Ishikawa (cell line): Measurements from ENCODE around the gene VAV1.

Experiments used
- CEBPB ChIP-seq: IDR thresholded peaks from 2 replicates; pipeline ENCODE4 v1.6.1; 2012
- CREB1 ChIP-seq: IDR thresholded peaks from 2 replicates; pipeline ENCODE4 v1.6.1; 2012; ENCODE audit warnings: low read depth
- EGR1 ChIP-seq: IDR thresholded peaks from 2 replicates; pipeline ENCODE4 v1.6.1; 2012
- EP300 ChIP-seq: IDR thresholded peaks from 2 replicates; pipeline ENCODE4 v1.6.1; 2012; ENCODE audit warnings: borderline replicate concordance
- FOXM1 ChIP-seq: IDR thresholded peaks from 2 replicates; pipeline ENCODE4 v1.6.1; 2012; ENCODE audit warnings: low read depth, borderline replicate concordance
- MAX ChIP-seq: IDR thresholded peaks from 2 replicates; pipeline ENCODE4 v1.6.1; 2012
- NFIC ChIP-seq: IDR thresholded peaks from 2 replicates; pipeline ENCODE4 v1.6.1; 2012
- RAD21 ChIP-seq: IDR thresholded peaks from 2 replicates; pipeline ENCODE4 v1.6.1; 2012; ENCODE audit warnings: low read depth
- REST ChIP-seq: IDR thresholded peaks from 2 replicates; pipeline ENCODE4 v1.6.1; 2012; ENCODE audit warnings: low read depth, mild to moderate bottlenecking
- TAF1 ChIP-seq: IDR thresholded peaks from 2 replicates; pipeline ENCODE4 v1.6.1; 2012; ENCODE audit warnings: low read depth, mild to moderate bottlenecking
- TCF12 ChIP-seq: IDR thresholded peaks from 2 replicates; pipeline ENCODE4 v1.6.1; 2012; ENCODE audit warnings: low read depth
- TEAD4 ChIP-seq: IDR thresholded peaks from 2 replicates; pipeline ENCODE4 v1.6.1; 2012
- USF1 ChIP-seq: IDR thresholded peaks from 2 replicates; pipeline ENCODE4 v1.6.1; 2012
- YY1 ChIP-seq: IDR thresholded peaks from 2 replicates; pipeline ENCODE4 v1.6.1; 2012; ENCODE audit warnings: low read depth
- ZBTB7A ChIP-seq: IDR thresholded peaks from 2 replicates; pipeline ENCODE4 v1.6.1; 2012; ENCODE audit warnings: low read depth

VAV1 gene

GRCh38 chr19:6888967-6889366, 116.5 kb downstream of the VAV1 start:
- TF ChIP-seq FOXM1 (no peak), TCF12 (no peak), EP300 (no peak), MAX (no peak), TEAD4 (no peak), CEBPB (no peak), TAF1 (no peak), CREB1 (no peak), ZBTB7A (no peak), RAD21 (no peak), USF1 (no peak), YY1 (no peak), EGR1 (no peak)

- TF ChIP-seq TAF1, result no peak
- no peak for TF ChIP-seq REST
- no peak for TF ChIP-seq NFIC
- no peak for TF ChIP-seq EGR1
- no peak for TF ChIP-seq FOXM1
- no peak for TF ChIP-seq TCF12
- TF ChIP-seq CREB1, result no peak
- no peak for TF ChIP-seq YY1
Observed at GRCh38 chr19:6890401-6890913, 117.9 kb downstream of the VAV1 start.

GRCh38 chr19:6890938-6891337, 118.4 kb downstream of the VAV1 start:
- no peak for TF ChIP-seq FOXM1
- TF ChIP-seq USF1, result no peak
- TF ChIP-seq TEAD4, result no peak
- no peak for TF ChIP-seq YY1
- TF ChIP-seq REST, result no peak
- no peak for TF ChIP-seq EGR1
- no peak for TF ChIP-seq TCF12
- TF ChIP-seq TAF1, result no peak
- TF ChIP-seq CREB1, result no peak
- TF ChIP-seq ZBTB7A, result no peak
- no peak for TF ChIP-seq MAX
- no peak for TF ChIP-seq RAD21

GRCh38 chr19:6891761-6892385, 119.4 kb downstream of the VAV1 start:
- TF ChIP-seq FOXM1 (no peak), YY1 (no peak), TEAD4 (no peak), NFIC (no peak), TAF1 (no peak), USF1 (no peak), RAD21 (no peak)

GRCh38 chr19:6894313-6894712, 121.8 kb downstream of the VAV1 start:
- no peak for TF ChIP-seq NFIC
- TF ChIP-seq CEBPB, result no peak

GRCh38 chr19:6903446-6903845, 130.9 kb downstream of the VAV1 start:
- TF ChIP-seq USF1 (peak; percentile 63), TEAD4 (no peak), NFIC (no peak)
